Sciatic nerve (tissue), 1 donor: Measurements from ENCODE around the gene APOC3. TPM values are rescaled to one million over a fixed set of nuclear protein-coding genes. Genes with fewer than 3 reads are reported as not detected.

Experiments
- total RNA-seq: library from RNA; stranded (reverse); fragmentation: NEBNext Ultra II Directional; extraction: Animal tissue kit (Norgen Biotek cat#: 25700); gene quantifications from one replicate; pipeline ENCODE4 v1.2.1, GENCODE V29; 2021
- donor health status: DM: no; HTN: no; CAD: no.

The APOC3 gene
- total RNA-seq, 1 donor from 2014 or later: not detected

Other genes starting within 250 kb of the APOC3 start
- gene BUD13, start 56.9 kb upstream of the APOC3 start, total RNA-seq: 16.9 TPM
- 26.7 TPM for gene ZPR1, start 41.9 kb upstream of the APOC3 start, total RNA-seq
- not detected for gene APOA5, start 38.0 kb upstream of the APOC3 start, total RNA-seq
- gene APOA4, start 6.6 kb upstream of the APOC3 start, total RNA-seq: not detected
- 7.0 TPM for gene APOA1, start 7.7 kb downstream of the APOC3 start, total RNA-seq